HCT116 (cell line): Measurements from ENCODE around the gene CSNK2B.

Source experiments
- EZH2 ChIP-seq: fragments of 200-600 bp; sonication (generic); IDR thresholded peaks from 2 replicates; pipeline ENCODE4 v1.6.1; 2017; ENCODE audit warnings: antibody characterized with exemption, mixed run types
- POLR2AphosphoS5 ChIP-seq: IDR thresholded peaks from 2 replicates; pipeline ENCODE4 v1.6.1; 2011; ENCODE audit warnings: mild to moderate bottlenecking, low read depth, low read length, moderate library complexity
- TF ChIP-seq, protein P1 (sequence below), 3 experiments: fragments of 200-600 bp in 1 of 3; sonication (generic) in 1 of 3; IDR thresholded peaks in 2 of 3; conservative IDR thresholded peaks in 1 of 3; 2 replicates each; pipeline ENCODE4 v1.5.1; 2012 to 2017; ENCODE audit warnings: low read depth in 2 of 3, low read length in 2 of 3, antibody characterized with exemption in 1 of 3, borderline replicate concordance in 1 of 3, control low read depth in 1 of 3, mild to moderate bottlenecking in 1 of 3, mixed read lengths in 1 of 3, mixed run types in 1 of 3, moderate library complexity in 1 of 3; ENCODE audit not compliant: insufficient read depth in 1 of 3

DNA sequence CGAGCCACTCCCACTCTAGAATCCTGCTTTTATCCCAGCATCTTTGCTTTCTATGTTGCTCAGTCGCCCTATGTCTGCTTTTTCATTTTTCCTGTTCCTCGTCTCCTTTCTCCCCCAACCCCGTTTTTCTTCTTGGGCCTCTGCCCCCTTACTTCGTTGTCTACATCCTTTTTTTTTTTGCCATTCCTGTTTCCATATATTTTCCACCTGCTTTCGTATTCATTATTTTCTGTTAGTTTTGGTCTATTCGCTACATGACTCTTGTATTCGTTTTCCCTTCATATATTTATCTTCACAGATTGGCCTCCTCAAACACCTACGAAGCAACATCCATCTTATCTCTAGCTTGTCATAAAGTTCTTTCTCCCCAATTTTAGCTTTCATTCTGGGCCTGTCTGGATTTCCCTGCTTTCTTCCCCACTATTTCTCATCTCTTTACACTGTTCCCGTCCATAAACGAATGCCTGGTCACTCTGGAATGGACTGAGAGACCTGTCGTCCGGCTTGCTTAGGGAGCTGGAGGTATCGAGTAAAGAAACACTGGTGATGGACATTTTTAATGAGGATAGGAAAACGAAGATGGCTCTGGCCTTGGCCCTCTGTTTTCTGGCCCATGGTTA is 44.5 kb upstream of the CSNK2B start:
- TF ChIP-seq EZH2 = no peak
- no peak for TF ChIP-seq POLR2AphosphoS5
- TF ChIP-seq, protein P1, sequence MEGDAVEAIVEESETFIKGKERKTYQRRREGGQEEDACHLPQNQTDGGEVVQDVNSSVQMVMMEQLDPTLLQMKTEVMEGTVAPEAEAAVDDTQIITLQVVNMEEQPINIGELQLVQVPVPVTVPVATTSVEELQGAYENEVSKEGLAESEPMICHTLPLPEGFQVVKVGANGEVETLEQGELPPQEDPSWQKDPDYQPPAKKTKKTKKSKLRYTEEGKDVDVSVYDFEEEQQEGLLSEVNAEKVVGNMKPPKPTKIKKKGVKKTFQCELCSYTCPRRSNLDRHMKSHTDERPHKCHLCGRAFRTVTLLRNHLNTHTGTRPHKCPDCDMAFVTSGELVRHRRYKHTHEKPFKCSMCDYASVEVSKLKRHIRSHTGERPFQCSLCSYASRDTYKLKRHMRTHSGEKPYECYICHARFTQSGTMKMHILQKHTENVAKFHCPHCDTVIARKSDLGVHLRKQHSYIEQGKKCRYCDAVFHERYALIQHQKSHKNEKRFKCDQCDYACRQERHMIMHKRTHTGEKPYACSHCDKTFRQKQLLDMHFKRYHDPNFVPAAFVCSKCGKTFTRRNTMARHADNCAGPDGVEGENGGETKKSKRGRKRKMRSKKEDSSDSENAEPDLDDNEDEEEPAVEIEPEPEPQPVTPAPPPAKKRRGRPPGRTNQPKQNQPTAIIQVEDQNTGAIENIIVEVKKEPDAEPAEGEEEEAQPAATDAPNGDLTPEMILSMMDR (IDR thresholded peaks at IDR 0.05 in 2 of 3, conservative IDR thresholded peaks at IDR 0.05 in 1 of 3; ENCODE audit: borderline replicate concordance in 1 of 3, insufficient read depth in 1 of 3, low read depth in 2 of 3, low read length in 2 of 3) = no peak
